Fibroblast of the aortic adventitia (primary cell): Measurements from ENCODE around the gene FFAR4. TPM values are rescaled to one million over a fixed set of nuclear protein-coding genes. Genes with fewer than 3 reads are reported as not detected.

ENCODE experiments used
- DNase-seq: peaks from one replicate; pipeline ENCODE4 v3.0.0-alpha.2; 2010; ENCODE audit warnings: low read depth
- H3K4me3 ChIP-seq: 2 replicates; pipeline ENCODE4 v1.5.1; 2011; ENCODE audit warnings: low read depth, mild to moderate bottlenecking, control low read depth, low read length, moderate library complexity
- total RNA-seq: library from RNA; depleted of rRNA; stranded (reverse); fragments of >200 nt; gene quantifications from 2 replicates; pipeline ENCODE4 v1.2.3, GENCODE V29; 2012; ENCODE audit warnings: low replicate concordance
- TF ChIP-seq, protein P1 (sequence below): IDR thresholded peaks from 2 replicates; pipeline ENCODE4 v1.5.1; 2011; ENCODE audit warnings: mild to moderate bottlenecking, low read length, control low read depth, inconsistent platforms; ENCODE audit not compliant: insufficient read depth

FFAR4 gene
- total RNA-seq, 1 donor, result not detected

DNA sequence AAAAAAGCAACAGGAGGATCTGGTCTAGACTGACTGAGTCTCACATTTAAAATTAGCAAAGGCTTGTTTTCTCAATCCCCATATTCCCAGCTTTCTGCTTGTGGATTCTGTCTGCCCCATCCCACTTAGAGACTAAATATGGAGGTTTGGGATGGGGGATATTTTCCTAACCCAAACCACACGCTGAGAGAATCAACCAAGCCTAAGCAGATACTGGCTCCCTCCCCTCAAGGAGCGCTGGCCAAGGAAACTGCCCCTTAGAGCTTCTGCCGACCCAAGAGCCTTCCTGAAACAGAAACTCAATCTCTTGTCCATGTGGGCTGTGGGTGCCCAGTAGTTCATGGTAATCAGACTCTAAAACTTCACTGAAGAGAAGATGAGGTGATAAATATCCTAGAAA is 3.9 kb downstream of the FFAR4 start:
- TF ChIP-seq, protein P1, sequence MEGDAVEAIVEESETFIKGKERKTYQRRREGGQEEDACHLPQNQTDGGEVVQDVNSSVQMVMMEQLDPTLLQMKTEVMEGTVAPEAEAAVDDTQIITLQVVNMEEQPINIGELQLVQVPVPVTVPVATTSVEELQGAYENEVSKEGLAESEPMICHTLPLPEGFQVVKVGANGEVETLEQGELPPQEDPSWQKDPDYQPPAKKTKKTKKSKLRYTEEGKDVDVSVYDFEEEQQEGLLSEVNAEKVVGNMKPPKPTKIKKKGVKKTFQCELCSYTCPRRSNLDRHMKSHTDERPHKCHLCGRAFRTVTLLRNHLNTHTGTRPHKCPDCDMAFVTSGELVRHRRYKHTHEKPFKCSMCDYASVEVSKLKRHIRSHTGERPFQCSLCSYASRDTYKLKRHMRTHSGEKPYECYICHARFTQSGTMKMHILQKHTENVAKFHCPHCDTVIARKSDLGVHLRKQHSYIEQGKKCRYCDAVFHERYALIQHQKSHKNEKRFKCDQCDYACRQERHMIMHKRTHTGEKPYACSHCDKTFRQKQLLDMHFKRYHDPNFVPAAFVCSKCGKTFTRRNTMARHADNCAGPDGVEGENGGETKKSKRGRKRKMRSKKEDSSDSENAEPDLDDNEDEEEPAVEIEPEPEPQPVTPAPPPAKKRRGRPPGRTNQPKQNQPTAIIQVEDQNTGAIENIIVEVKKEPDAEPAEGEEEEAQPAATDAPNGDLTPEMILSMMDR, result no peak
- no peak overlapping the region for H3K4me3 ChIP-seq
- no peak for DNase-seq

DNA sequence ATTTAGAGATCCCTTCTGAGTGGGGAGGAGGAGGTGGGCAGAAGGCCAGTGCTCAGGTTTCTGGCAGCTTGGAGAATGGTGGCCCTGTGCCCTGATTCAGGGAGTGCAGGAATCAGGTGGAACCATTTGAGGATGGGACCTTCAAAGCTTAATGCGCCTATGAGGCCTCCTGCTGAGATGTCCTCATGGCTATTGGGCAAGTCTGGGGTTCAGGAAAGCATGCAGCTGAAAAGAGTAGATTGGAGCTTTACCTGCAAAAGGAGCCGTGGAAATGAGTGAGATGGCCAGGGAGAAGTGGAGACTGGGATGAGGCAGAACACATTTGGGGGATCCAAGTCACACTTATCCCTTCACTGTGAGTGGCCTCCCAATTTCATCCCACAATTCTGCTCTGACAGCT is 6.1 kb downstream of the FFAR4 start:
- DNase-seq, result no peak
- TF ChIP-seq, protein P1, result no peak
- no peak overlapping the region for H3K4me3 ChIP-seq

DNA sequence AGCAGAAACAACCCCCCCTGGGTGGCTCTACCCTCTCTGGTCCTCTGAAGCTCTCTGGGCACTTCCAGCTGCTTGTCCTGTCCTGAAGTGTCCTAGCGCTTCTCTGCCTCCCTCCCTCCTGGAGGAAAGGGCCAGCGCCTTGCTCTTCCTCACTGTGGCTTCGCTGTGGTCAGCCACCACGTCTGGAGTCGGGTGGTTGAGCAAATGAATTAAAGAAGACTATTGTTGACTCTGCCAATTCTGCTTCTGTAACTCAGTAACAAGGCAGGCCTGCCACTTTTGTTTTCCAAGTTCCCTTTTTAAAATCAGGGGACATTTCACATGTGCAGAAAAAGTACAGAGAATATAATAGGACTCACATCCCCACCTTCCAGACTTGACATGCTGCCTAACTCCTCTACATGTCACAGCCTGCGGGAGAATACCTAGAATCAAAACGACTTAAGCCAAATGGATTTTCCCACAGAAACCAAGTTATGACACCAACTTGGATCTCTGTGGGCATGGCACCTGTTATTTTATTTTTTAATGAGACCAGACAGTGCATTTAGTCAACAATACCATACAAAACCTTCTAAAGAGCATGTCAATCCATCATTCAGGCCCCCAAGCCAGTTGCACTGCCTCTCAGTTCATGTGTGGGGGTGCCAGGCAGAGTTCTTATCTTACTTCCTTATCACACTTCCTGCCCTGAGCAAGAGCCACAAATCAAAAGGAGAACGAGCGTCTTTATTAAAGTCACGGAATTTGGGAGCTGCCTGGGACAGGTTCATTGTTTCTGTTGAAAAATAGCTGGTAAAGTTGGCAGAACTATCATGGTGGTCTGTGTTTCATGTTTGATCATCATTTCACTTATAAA is 6.8 kb downstream of the FFAR4 start:
- no peak for DNase-seq
- TF ChIP-seq, protein P1, result no peak
- H3K4me3 ChIP-seq, result no peak overlapping the region

DNA sequence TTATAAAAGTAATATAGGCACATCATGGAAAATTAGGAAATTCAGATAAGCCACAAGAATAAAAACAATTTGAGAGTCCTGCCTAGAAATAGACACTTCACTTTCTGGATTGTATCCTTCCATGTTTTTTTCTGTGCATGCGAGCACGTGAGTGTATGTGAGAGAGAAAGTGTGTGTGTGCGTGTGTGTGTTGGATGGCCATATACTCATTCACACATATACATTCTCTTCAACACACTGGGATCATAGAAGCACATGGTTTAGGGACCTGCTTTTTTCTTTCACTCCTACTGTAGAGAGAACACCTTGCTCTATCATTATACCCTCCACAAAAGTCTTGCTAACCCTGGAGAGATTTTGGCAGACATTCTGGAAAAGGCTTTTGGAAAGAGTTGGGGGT is 7.5 kb downstream of the FFAR4 start:
- H3K4me3 ChIP-seq, result no peak overlapping the region
- TF ChIP-seq, protein P1, result no peak
- DNase-seq, result no peak

DNA sequence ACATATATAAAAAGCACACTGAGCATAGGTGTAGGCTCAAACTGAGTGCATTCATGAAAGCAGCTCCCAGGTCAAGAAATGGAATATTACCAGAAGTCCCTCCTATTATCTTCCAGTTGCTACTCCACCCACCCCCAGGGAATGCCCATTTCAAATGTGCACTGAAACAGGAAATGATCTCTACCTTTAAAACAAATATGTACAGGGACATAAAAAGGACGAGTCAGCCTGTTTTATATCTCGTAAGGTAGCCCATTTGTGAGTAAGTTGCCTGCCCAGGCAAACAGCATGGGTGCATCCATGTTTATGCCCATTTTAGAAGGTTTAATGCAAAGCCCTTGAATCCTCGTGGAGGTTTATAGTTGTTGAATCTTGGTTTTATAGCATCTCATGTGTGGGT is 10.4 kb downstream of the FFAR4 start:
- no peak for DNase-seq
- TF ChIP-seq, protein P1, result no peak
- no peak overlapping the region for H3K4me3 ChIP-seq

DNA sequence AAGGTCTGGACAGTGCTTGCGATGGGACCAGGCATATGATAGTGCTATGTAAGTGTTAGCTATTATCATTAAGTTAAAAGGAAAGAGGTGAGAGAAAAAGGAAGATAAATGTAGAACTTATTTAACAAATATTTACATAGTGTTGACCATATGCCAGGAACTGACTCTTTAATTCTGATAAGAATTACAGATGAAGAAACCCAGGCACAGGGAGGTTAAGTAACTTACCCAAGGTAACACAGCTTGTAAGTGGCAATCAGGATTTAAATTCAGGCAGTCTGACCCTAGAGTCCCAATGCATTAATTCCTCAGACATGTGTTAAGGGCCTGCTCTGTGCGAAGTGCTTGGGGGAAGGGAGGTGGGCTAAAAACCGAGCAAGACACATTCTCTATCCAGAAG is 11.1 kb downstream of the FFAR4 start:
- no peak for DNase-seq
- H3K4me3 ChIP-seq, result no peak overlapping the region
- TF ChIP-seq, protein P1, result no peak
